ENCODE measurements around the gene UNC5C.

The UNC5C gene

GRCh38 chr4:95522682-95523530 is 25.9 kb downstream of the UNC5C start:
- Histone ChIP-seq H3K27me3 (ENCODE audit: control insufficient read depth in 1 of 2, insufficient read depth in 2 of 2, low read length in 2 of 2) (no peaks in the 10 kb centered on the region), H3K27ac (ENCODE audit: low read length) (no peak overlapping the region)

DNA sequence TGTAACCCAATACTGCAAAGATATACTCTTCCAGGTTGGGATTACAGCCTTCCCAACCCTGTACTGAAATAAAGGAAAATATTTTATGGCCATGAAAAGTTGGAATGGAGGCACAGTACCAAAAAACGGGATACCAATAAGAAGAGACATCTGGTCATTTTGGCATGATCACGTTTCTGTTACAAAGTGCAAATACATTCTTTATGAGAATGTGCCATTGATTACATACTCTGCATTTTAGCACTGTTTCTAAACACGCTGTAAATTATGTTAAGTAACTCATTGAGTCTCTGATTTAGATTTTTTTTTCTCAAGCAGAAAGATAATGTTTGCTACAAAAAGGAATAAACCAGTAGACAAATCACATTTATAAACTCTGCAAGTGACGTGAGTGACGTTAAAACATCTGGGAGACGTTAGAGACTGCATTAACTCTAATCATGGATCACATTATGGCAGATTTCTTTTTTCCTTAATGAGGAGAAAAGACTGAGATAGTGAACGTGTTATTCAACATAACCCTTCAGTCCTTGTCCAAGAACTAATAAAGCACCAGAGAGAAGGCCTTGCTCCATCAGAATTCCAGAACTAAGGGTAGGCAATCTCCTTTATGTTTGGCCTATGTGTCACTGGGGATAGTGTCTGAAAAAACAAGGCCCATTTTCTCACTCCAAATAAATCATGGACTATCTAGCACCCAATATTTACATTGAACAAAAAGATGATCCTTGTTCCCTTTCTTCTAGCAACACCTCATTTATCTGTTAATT is 31.0 kb downstream of the UNC5C start:
- H3K36me3 ChIP-seq (ENCODE audit: control insufficient read depth in 2 of 2, insufficient read depth in 2 of 2, low read length in 2 of 2) = no peaks in the 10 kb centered on the region
- no peak overlapping the region for H3K27ac ChIP-seq (ENCODE audit: low read length)
- no peak overlapping the region for H3K9ac ChIP-seq (ENCODE audit: low read length in 2 of 2)
- H3K9me3 ChIP-seq (ENCODE audit: control insufficient read depth in 2 of 2, low read length in 2 of 2) = no peaks in the 10 kb centered on the region
- H3K4me3 ChIP-seq (ENCODE audit: low read length in 2 of 2) = no peak overlapping the region
- no peaks in the 10 kb centered on the region for H3K27me3 ChIP-seq (ENCODE audit: control insufficient read depth in 1 of 2, insufficient read depth in 2 of 2, low read length in 2 of 2)
- H3K4me1 ChIP-seq (ENCODE audit: control insufficient read depth, insufficient read depth, low read length) = peaks cover 3% of the 10 kb centered on the region

More at GRCh38 chr4:95522682-95523530, 25.9 kb downstream of the UNC5C start:
- H3K4me3 ChIP-seq (ENCODE audit: low read length in 2 of 2) = no peak overlapping the region
- H3K9me3 ChIP-seq (ENCODE audit: control insufficient read depth in 2 of 2, low read length in 2 of 2) = no peaks in the 10 kb centered on the region
- H3K4me1 ChIP-seq (ENCODE audit: control insufficient read depth, insufficient read depth, low read length) = no peaks in the 10 kb centered on the region
- H3K36me3 ChIP-seq (ENCODE audit: control insufficient read depth in 2 of 2, insufficient read depth in 2 of 2, low read length in 2 of 2) = no peaks in the 10 kb centered on the region
- no peak overlapping the region for H3K9ac ChIP-seq (ENCODE audit: low read length in 2 of 2)

DNA sequence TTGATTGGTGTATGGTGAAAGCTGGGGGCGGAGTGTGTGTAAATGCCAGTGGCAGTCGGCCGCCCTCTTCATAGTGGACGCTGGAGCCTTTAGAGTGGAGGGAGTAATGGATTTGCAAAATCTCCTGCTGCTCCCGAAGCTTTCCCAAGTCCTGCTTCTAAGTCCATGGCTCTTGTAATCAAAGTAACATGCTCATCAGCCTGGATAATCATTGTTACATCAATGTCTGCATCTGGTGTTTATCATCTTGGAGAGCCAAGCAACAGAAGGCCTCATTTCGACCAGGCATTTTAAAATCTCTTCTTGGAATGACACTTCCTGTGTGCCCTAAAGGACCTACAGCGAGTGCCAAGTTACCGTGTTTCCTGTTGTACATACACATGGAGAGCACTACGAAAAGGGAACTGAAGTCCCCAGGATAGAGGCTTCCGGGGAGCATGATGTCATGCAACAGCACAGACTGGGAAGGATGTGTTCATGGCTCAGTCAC is 32.2 kb downstream of the UNC5C start:
- Histone ChIP-seq H3K9ac (ENCODE audit: low read length in 2 of 2) (no peak overlapping the region), H3K27me3 (ENCODE audit: control insufficient read depth in 1 of 2, insufficient read depth in 2 of 2, low read length in 2 of 2) (no peaks in the 10 kb centered on the region), H3K9me3 (ENCODE audit: control insufficient read depth in 2 of 2, low read length in 2 of 2) (no peaks in the 10 kb centered on the region), H3K27ac (ENCODE audit: low read length) (no peak overlapping the region), H3K4me3 (ENCODE audit: low read length in 2 of 2) (no peak overlapping the region), H3K4me1 (ENCODE audit: control insufficient read depth, insufficient read depth, low read length) (peaks cover 3% of the 10 kb centered on the region), H3K36me3 (ENCODE audit: control insufficient read depth in 2 of 2, insufficient read depth in 2 of 2, low read length in 2 of 2) (no peaks in the 10 kb centered on the region)

DNA sequence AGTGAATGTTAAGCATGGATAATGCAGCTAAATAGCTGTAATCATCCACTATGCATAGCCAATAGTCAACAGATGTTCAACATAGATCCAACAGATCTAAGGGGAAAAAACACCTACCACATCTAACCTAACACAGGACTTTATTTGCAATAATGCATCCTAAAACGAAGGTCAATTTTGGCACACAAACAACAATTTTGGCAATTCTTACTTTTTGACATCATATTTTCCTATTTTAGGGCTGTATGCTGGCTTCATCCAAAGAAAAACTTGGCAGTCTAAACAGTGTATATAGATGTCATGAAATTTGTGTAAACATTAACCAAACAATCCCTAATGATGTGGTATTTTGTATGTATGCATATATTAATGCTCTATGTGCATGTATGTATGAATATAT is 33.2 kb downstream of the UNC5C start:
- H3K9me3 ChIP-seq (ENCODE audit: control insufficient read depth in 2 of 2, low read length in 2 of 2) = no peaks in the 10 kb centered on the region
- peaks cover 3% of the 10 kb centered on the region for H3K4me1 ChIP-seq (ENCODE audit: control insufficient read depth, insufficient read depth, low read length)
- no peak overlapping the region for H3K4me3 ChIP-seq (ENCODE audit: low read length in 2 of 2)
- no peak overlapping the region for H3K9ac ChIP-seq (ENCODE audit: low read length in 2 of 2)
- no peaks in the 10 kb centered on the region for H3K27me3 ChIP-seq (ENCODE audit: control insufficient read depth in 1 of 2, insufficient read depth in 2 of 2, low read length in 2 of 2)
- H3K36me3 ChIP-seq (ENCODE audit: control insufficient read depth in 2 of 2, insufficient read depth in 2 of 2, low read length in 2 of 2) = no peaks in the 10 kb centered on the region
- H3K27ac ChIP-seq (ENCODE audit: low read length) = no peak overlapping the region

- no peak overlapping the region for H3K27ac ChIP-seq (ENCODE audit: low read length)
- no peaks in the 10 kb centered on the region for H3K9me3 ChIP-seq (ENCODE audit: control insufficient read depth in 2 of 2, low read length in 2 of 2)
- no peaks in the 10 kb centered on the region for H3K27me3 ChIP-seq (ENCODE audit: control insufficient read depth in 1 of 2, insufficient read depth in 2 of 2, low read length in 2 of 2)
- H3K9ac ChIP-seq (ENCODE audit: low read length in 2 of 2) = no peak overlapping the region
- peaks cover 3% of the 10 kb centered on the region for H3K4me1 ChIP-seq (ENCODE audit: control insufficient read depth, insufficient read depth, low read length)
- no peak overlapping the region for H3K4me3 ChIP-seq (ENCODE audit: low read length in 2 of 2)
- no peaks in the 10 kb centered on the region for H3K36me3 ChIP-seq (ENCODE audit: control insufficient read depth in 2 of 2, insufficient read depth in 2 of 2, low read length in 2 of 2)
These were observed 35.8 kb downstream of the UNC5C start for GRCh38 chr4:95513022-95513421.

DNA sequence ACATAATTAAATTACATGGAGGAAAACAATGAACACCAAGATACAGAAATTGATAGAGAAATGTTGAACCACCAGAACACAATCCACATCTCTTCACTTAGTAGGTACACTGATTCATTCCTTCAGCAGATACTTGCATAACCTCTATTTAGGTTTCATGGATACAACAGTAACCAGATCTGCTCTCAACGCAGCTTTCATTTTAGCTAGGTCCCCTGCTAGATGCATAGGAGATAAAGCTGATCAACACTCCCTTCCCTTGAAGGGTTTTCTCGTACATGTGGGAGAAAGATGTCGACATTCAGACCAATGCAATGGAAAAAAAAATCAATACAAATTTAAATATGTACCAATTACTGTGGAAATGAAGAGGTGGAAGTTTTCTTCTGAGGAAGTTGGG is 37.3 kb downstream of the UNC5C start:
- H3K9ac ChIP-seq (ENCODE audit: low read length in 2 of 2) = no peak overlapping the region
- no peaks in the 10 kb centered on the region for H3K27me3 ChIP-seq (ENCODE audit: control insufficient read depth in 1 of 2, insufficient read depth in 2 of 2, low read length in 2 of 2)
- no peaks in the 10 kb centered on the region for H3K36me3 ChIP-seq (ENCODE audit: control insufficient read depth in 2 of 2, insufficient read depth in 2 of 2, low read length in 2 of 2)
- H3K9me3 ChIP-seq (ENCODE audit: control insufficient read depth in 2 of 2, low read length in 2 of 2) = no peaks in the 10 kb centered on the region
- H3K27ac ChIP-seq (ENCODE audit: low read length) = no peak overlapping the region
- peaks cover 3% of the 10 kb centered on the region for H3K4me1 ChIP-seq (ENCODE audit: control insufficient read depth, insufficient read depth, low read length)
- H3K4me3 ChIP-seq (ENCODE audit: low read length in 2 of 2) = no peak overlapping the region

DNA sequence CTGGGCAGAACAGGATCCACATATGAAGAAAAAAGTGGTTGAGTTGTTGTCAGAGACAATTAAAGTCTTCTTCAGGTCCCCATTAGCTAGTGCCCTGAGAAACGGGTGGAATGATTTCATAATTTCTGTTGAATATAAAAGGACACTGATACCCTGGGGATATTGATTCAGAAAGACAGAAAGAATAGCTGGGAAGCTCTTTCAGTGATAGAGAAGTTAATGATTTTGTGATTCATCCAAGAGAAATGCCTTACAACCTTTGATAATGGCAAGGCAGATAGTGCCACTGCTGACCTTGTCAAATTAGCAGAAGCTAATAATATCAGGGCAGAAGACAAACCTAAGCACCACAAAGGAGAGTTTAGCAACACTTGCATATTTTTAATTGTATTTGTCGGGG is 37.9 kb downstream of the UNC5C start:
- no peaks in the 10 kb centered on the region for H3K27me3 ChIP-seq (ENCODE audit: control insufficient read depth in 1 of 2, insufficient read depth in 2 of 2, low read length in 2 of 2)
- no peak overlapping the region for H3K4me3 ChIP-seq (ENCODE audit: low read length in 2 of 2)
- H3K27ac ChIP-seq (ENCODE audit: low read length) = no peak overlapping the region
- H3K36me3 ChIP-seq (ENCODE audit: control insufficient read depth in 2 of 2, insufficient read depth in 2 of 2, low read length in 2 of 2) = no peaks in the 10 kb centered on the region
- H3K9ac ChIP-seq (ENCODE audit: low read length in 2 of 2) = no peak overlapping the region
- H3K4me1 ChIP-seq (ENCODE audit: control insufficient read depth, insufficient read depth, low read length) = no peaks in the 10 kb centered on the region
- H3K9me3 ChIP-seq (ENCODE audit: control insufficient read depth in 2 of 2, low read length in 2 of 2) = no peaks in the 10 kb centered on the region

DNA sequence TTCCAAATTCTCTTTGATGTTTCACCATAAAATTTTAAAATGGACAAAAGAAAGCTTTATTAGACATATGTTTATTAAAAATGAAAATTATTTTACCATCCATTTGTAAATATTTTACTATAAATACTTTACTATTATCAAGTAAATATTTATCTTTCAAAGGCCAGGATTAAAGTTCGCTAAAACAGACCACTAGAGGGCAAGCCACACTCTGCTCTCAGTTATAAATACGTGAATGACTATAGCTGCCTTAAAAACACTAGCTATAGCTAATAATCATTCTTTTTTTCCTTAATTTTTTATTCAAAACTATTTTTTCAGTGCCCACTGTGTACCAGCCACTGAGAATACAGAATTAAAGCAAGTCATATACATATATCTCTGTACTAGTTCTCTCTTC is 38.6 kb downstream of the UNC5C start:
- H3K27ac ChIP-seq (ENCODE audit: low read length) = no peak overlapping the region
- no peak overlapping the region for H3K9ac ChIP-seq (ENCODE audit: low read length in 2 of 2)
- H3K36me3 ChIP-seq (ENCODE audit: control insufficient read depth in 2 of 2, insufficient read depth in 2 of 2, low read length in 2 of 2) = no peaks in the 10 kb centered on the region
- H3K27me3 ChIP-seq (ENCODE audit: control insufficient read depth in 1 of 2, insufficient read depth in 2 of 2, low read length in 2 of 2) = no peaks in the 10 kb centered on the region
- H3K4me1 ChIP-seq (ENCODE audit: control insufficient read depth, insufficient read depth, low read length) = no peaks in the 10 kb centered on the region
- no peaks in the 10 kb centered on the region for H3K9me3 ChIP-seq (ENCODE audit: control insufficient read depth in 2 of 2, low read length in 2 of 2)
- H3K4me3 ChIP-seq (ENCODE audit: low read length in 2 of 2) = no peak overlapping the region

- no peak overlapping the region for H3K4me3 ChIP-seq (ENCODE audit: low read length in 2 of 2)
- no peak overlapping the region for H3K27ac ChIP-seq (ENCODE audit: low read length)
- H3K9ac ChIP-seq (ENCODE audit: low read length in 2 of 2) = no peak overlapping the region
- H3K36me3 ChIP-seq (ENCODE audit: control insufficient read depth in 2 of 2, insufficient read depth in 2 of 2, low read length in 2 of 2) = no peaks in the 10 kb centered on the region
- no peaks in the 10 kb centered on the region for H3K27me3 ChIP-seq (ENCODE audit: control insufficient read depth in 1 of 2, insufficient read depth in 2 of 2, low read length in 2 of 2)
- no peaks in the 10 kb centered on the region for H3K4me1 ChIP-seq (ENCODE audit: control insufficient read depth, insufficient read depth, low read length)
- H3K9me3 ChIP-seq (ENCODE audit: control insufficient read depth in 2 of 2, low read length in 2 of 2) = no peaks in the 10 kb centered on the region
These were observed 40.4 kb downstream of the UNC5C start for GRCh38 chr4:95508421-95508820.

DNA sequence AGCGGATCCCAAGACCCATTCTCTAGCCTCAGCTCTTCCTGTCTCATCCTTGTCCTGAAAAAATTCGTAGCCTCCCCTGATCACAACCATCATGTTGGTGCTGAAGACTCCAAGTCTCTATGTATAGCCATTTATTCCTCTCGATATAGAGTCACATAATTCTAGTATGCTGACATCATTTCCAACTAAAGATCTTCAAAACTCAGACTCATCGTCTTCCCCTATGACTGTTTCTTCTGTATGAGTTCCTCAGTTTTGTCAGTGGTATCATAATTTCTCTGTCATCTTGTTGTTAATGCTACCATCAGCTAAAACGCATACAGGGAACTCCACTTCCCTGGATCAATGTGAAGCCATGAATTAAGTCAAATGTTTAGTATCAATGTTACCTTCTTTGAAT is 41.2 kb downstream of the UNC5C start:
- Histone ChIP-seq H3K9ac (ENCODE audit: low read length in 2 of 2) (no peak overlapping the region), H3K36me3 (ENCODE audit: control insufficient read depth in 2 of 2, insufficient read depth in 2 of 2, low read length in 2 of 2) (no peaks in the 10 kb centered on the region), H3K4me1 (ENCODE audit: control insufficient read depth, insufficient read depth, low read length) (no peaks in the 10 kb centered on the region), H3K9me3 (ENCODE audit: control insufficient read depth in 2 of 2, low read length in 2 of 2) (no peaks in the 10 kb centered on the region), H3K27me3 (ENCODE audit: control insufficient read depth in 1 of 2, insufficient read depth in 2 of 2, low read length in 2 of 2) (no peaks in the 10 kb centered on the region), H3K27ac (ENCODE audit: low read length) (no peak overlapping the region), H3K4me3 (ENCODE audit: low read length in 2 of 2) (no peak overlapping the region)

GRCh38 chr4:95507147-95507546 is 41.6 kb downstream of the UNC5C start:
- Histone ChIP-seq H3K9me3 (ENCODE audit: control insufficient read depth in 2 of 2, low read length in 2 of 2) (no peaks in the 10 kb centered on the region), H3K27ac (ENCODE audit: low read length) (no peak overlapping the region), H3K27me3 (ENCODE audit: control insufficient read depth in 1 of 2, insufficient read depth in 2 of 2, low read length in 2 of 2) (no peaks in the 10 kb centered on the region), H3K4me1 (ENCODE audit: control insufficient read depth, insufficient read depth, low read length) (no peaks in the 10 kb centered on the region), H3K36me3 (ENCODE audit: control insufficient read depth in 2 of 2, insufficient read depth in 2 of 2, low read length in 2 of 2) (no peaks in the 10 kb centered on the region), H3K9ac (ENCODE audit: low read length in 2 of 2) (no peak overlapping the region), H3K4me3 (ENCODE audit: low read length in 2 of 2) (no peak overlapping the region)
